Effector memory CD8-positive, alpha-beta T cell (primary cell): ENCODE measurements around the gene BLACAT1.
"Not testable (repeated sequence)": the region's sequence is repeated elsewhere in the genome, so short reads cannot be mapped to it uniquely, and the experiment has no call there.

ENCODE experiments used
- ATAC-seq: fragments of 150-1000 bp; cut with Tn5 transposase; replicated peaks from 2 replicates; pipeline ENCODE4 v1.10.0; 2021; ENCODE audit warnings: mild to moderate bottlenecking, moderate library complexity
- DNase-seq, 3 experiments: peaks; one replicate each; pipeline ENCODE4 v3.0.0; 2021
- H3K27ac Mint-ChIP-seq, 2 donors: one replicate each; pipeline ENCODE4 v1.8.0; 2022; ENCODE audit warnings: mild to moderate bottlenecking in 2 of 2, mixed read lengths in 2 of 2, moderate library complexity in 2 of 2
- H3K27me3 Mint-ChIP-seq, 2 donors: one replicate each; pipeline ENCODE4 v1.8.0; 2022; ENCODE audit warnings: mixed read lengths in 2 of 2
- H3K36me3 Mint-ChIP-seq: one replicate; pipeline ENCODE4 v1.8.0; 2022; ENCODE audit warnings: mild to moderate bottlenecking, moderate library complexity, mixed read lengths; ENCODE audit not compliant: insufficient read depth
- H3K4me1 Mint-ChIP-seq, 2 donors: one replicate each; pipeline ENCODE4 v1.8.0; 2022; ENCODE audit warnings: low read depth in 2 of 2, mixed read lengths in 2 of 2
- H3K4me3 Mint-ChIP-seq, 2 donors: one replicate each; pipeline ENCODE4 v1.8.0; 2022; ENCODE audit warnings: mild to moderate bottlenecking in 2 of 2, mixed read lengths in 2 of 2, moderate library complexity in 2 of 2
- H3K9me3 Mint-ChIP-seq, 2 donors: one replicate each; pipeline ENCODE4 v1.8.0; 2022; ENCODE audit warnings: mixed read lengths in 2 of 2

BLACAT1 gene

DNA sequence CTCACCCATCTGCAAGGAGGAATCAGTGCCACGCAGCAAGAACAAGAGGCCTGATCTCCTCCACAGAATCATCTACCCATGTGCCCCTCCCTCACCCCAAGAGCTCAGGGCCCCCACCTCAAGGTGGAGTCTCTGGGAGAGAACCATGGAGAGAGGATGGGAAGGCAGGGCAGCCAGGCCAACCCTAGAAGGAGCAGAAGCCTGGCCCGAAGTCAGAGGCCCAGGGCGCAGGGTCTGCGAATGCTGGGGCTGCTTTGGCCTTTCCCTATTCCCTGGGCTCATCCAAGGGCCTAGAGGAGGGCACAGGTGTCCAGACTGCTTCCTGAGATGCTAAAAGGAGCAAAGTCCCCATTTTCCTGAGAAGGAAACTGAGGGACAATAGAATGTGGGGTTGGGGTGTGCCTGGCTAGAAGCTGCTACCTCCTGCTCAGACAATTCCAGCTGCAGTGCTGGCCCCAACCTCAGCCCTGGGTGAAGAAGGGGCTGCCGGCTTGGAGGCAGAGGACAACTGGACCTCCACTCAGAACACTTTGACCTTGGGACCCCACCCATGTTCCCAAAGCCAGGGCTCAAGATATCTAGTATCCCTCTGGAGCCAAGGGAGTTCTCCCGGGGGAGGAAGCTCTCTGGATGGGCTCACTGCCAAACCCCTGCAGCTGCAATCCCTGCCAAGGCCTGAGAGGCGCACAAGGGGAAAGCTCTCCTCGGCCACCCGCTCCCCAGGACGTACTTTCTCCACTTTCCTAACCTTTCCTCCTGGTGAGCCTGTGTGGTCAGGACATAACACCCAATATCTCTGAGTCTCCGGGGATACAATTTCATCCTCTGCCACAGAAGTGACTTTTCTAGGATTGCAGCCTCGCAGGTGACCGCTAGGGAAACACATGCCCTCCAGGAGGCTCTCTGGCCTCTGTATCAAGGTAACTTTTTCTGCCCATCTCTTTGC lies 17.4 kb downstream of the BLACAT1 start:
- H3K36me3 Mint-ChIP-seq: peaks cover 9% of the 10 kb centered on the region
- H3K4me3 Mint-ChIP-seq: no peak overlapping the region
- peaks cover 34 to 43% of the 10 kb centered on the region in 2 donors for H3K4me1 Mint-ChIP-seq
- no peaks in the 10 kb centered on the region for H3K9me3 Mint-ChIP-seq
- H3K27me3 Mint-ChIP-seq: peaks cover 5 to 13% of the 10 kb centered on the region in 2 donors
- no peak for ATAC-seq
- H3K27ac Mint-ChIP-seq: peak overlapping the region; percentile 97
- no peak for DNase-seq

- Mint-ChIP-seq H3K9me3 (no peaks in the 10 kb centered on the region), H3K36me3 (peaks cover 9% of the 10 kb centered on the region), H3K4me3 (no peak overlapping the region), H3K27me3 (peaks cover 5 to 13% of the 10 kb centered on the region in 2 donors), H3K27ac (no peak overlapping the region), H3K4me1 (peaks cover 34 to 43% of the 10 kb centered on the region in 2 donors)
- ATAC-seq: no peak
- no peak for DNase-seq
Observed at GRCh38 chr1:205437570-205437969, 18.3 kb downstream of the BLACAT1 start.

- ATAC-seq (peak; percentile 42), DNase-seq (peak in 1 of 3 experiments; percentile 12)
- Mint-ChIP-seq H3K27ac (peak overlapping the region in 1 of 2 donors; percentile 26), H3K4me3 (no peak overlapping the region), H3K27me3 (peaks cover 10 to 20% of the 10 kb centered on the region in 2 donors), H3K36me3 (peaks cover 9% of the 10 kb centered on the region), H3K4me1 (peaks cover 32 to 43% of the 10 kb centered on the region in 2 donors), H3K9me3 (no peaks in the 10 kb centered on the region)
Observed at GRCh38 chr1:205436776-205437410, 19.0 kb downstream of the BLACAT1 start.

- H3K36me3 Mint-ChIP-seq: peaks cover 8% of the 10 kb centered on the region
- no peak overlapping the region for H3K4me3 Mint-ChIP-seq
- DNase-seq (no peak), ATAC-seq (no peak)
- H3K27me3 Mint-ChIP-seq: peaks cover 10 to 21% of the 10 kb centered on the region in 2 donors
- H3K27ac Mint-ChIP-seq: peak overlapping the region in 1 of 2 donors; percentile 26
- peaks cover 26 to 35% of the 10 kb centered on the region in 2 donors for H3K4me1 Mint-ChIP-seq
- no peaks in the 10 kb centered on the region for H3K9me3 Mint-ChIP-seq
Observed at GRCh38 chr1:205435578-205436573, 20.0 kb downstream of the BLACAT1 start.

DNA sequence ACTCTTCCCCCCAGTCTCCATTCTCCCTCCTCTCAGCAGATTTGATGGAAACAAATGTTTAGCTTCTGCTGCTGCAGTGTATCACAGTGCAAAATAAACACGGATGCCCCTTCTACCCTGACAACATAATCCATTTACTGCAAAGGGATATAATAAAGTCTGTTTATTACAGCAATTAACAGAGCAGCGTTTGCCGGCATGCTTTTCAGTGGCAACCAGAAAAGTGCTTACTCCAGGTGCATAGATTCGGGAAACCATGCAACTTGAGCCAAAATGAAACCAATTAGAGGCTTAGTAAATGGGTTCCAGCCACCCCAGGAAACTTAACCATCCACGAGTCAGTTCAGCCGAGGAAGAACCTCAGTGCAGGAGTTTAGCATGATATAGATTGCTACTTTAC lies 21.1 kb downstream of the BLACAT1 start:
- Mint-ChIP-seq H3K36me3 (no peaks in the 10 kb centered on the region), H3K27ac (peak overlapping the region in 1 of 2 donors; percentile 71), H3K4me1 (peaks cover 18 to 31% of the 10 kb centered on the region in 2 donors), H3K27me3 (peaks cover 10 to 21% of the 10 kb centered on the region in 2 donors), H3K9me3 (no peaks in the 10 kb centered on the region), H3K4me3 (no peak overlapping the region)
- ATAC-seq (no peak), DNase-seq (no peak)

DNA sequence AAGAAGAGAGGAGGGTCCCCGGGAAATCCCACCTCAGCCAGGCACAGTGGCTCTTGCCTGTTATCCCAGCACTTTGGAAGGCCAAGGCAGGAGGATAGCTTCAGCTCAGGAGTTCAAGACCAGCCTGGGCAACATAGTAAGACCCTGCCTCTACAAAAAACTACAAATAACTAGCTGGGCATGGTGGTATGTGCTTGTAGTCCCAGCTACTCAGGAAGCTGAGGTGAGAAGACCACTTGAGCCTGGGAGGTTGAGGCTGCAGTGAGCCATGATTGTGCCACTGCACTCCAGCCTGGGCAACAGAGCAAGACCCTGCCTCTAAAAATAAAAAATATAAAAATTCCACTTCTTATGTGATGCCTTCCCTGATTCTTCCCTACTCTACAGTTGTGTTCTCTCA lies 23.2 kb downstream of the BLACAT1 start:
- ATAC-seq, H3K4me3 Mint-ChIP-seq, H3K9me3 Mint-ChIP-seq, H3K27ac Mint-ChIP-seq, H3K36me3 Mint-ChIP-seq, DNase-seq: not testable (repeated sequence)
- peaks cover 10 to 21% of the 10 kb centered on the region in 2 donors for H3K27me3 Mint-ChIP-seq
- H3K4me1 Mint-ChIP-seq: peaks cover 14 to 22% of the 10 kb centered on the region in 2 donors

- ATAC-seq: no peak
- no peak overlapping the region for H3K27ac Mint-ChIP-seq
- H3K36me3 Mint-ChIP-seq: no peaks in the 10 kb centered on the region
- DNase-seq: no peak
- peaks cover 10 to 21% of the 10 kb centered on the region in 2 donors for H3K27me3 Mint-ChIP-seq
- H3K9me3 Mint-ChIP-seq: no peaks in the 10 kb centered on the region
- no peak overlapping the region for H3K4me3 Mint-ChIP-seq
- peaks cover 10 to 18% of the 10 kb centered on the region in 2 donors for H3K4me1 Mint-ChIP-seq
Observed at GRCh38 chr1:205432116-205432515, 23.7 kb downstream of the BLACAT1 start.

DNA sequence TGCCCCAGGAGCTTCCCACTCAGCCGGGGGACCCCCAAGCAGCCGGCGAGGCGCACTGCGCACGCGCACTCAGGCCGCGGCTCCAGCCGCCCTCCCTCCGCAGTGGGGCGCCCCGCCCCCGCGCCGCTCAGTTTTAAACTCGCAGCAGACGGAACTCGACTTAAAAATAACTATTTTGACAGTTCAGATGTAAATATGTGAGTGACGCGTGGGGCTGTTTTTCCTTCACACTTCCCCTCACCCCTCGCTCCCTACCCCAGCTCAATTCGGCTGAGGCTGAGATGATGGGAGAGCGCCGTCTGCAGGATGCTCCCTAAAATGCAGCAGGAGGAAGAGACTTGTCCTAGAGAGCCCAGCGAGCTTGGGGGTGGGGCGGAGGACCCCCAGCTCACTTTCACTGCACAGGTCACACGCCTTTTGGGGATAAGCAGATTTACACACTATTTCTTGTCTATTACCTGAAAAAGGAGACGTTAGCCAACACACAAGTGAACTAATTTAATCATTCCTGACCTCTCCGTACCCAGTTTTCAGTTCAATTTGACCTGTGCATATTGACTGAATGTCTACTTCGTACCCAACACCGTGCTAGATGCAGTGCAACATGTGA lies 25.0 kb downstream of the BLACAT1 start:
- DNase-seq (peak; percentile 48 to 52 (median 50)), ATAC-seq (peak; percentile 84)
- H3K36me3 Mint-ChIP-seq: no peaks in the 10 kb centered on the region
- H3K4me1 Mint-ChIP-seq: peaks cover 7 to 12% of the 10 kb centered on the region in 2 donors
- H3K9me3 Mint-ChIP-seq: no peaks in the 10 kb centered on the region
- H3K4me3 Mint-ChIP-seq: peak overlapping the region; percentile 79
- peak overlapping the region in 1 of 2 donors; percentile 72 for H3K27ac Mint-ChIP-seq
- H3K27me3 Mint-ChIP-seq: peaks cover 10 to 21% of the 10 kb centered on the region in 2 donors

GRCh38 chr1:205429762-205430695 lies 25.8 kb downstream of the BLACAT1 start:
- DNase-seq: no peak
- H3K27me3 Mint-ChIP-seq: peaks cover 10 to 17% of the 10 kb centered on the region in 2 donors
- peak overlapping the region; percentile 79 for H3K4me3 Mint-ChIP-seq
- ATAC-seq: no peak
- no peaks in the 10 kb centered on the region for H3K9me3 Mint-ChIP-seq
- peak overlapping the region in 1 of 2 donors; percentile 72 for H3K27ac Mint-ChIP-seq
- peaks cover 7 to 12% of the 10 kb centered on the region in 2 donors for H3K4me1 Mint-ChIP-seq
- no peaks in the 10 kb centered on the region for H3K36me3 Mint-ChIP-seq

DNA sequence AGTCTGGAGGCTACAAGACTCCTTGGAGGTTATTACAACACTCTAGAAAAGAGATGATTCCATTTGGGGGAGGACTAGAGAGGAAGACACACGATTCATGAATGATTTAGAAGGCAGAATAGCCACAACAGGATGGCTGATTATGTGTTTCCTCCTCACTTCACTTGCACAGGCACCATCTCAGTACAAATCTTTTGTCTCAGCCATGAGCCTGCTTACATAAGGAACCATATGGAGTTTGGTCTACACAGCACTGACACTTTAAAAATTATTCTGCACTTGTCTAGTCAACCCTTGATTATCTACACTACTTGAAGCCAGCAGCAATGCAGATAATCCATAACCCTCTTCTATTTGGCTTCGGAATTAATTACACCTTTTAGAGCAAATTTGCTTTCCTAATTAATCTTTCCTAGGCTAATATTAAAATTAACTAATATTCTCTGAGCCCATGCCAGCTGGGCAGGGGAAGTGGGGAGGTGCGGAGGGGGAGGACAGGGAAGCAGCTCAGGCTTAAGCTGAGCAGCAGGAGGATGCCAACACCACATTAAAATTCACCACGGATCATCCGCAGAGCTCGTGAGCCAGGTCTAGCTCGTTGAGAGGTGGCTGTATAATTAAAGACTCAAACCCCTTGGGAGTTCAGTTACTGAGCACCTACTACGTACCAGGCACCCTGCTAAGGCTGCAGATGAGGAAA lies 30.8 kb downstream of the BLACAT1 start:
- ATAC-seq (no peak), DNase-seq (no peak)
- H3K27ac Mint-ChIP-seq: peak overlapping the region in 1 of 2 donors; percentile 46
- no peak overlapping the region for H3K4me3 Mint-ChIP-seq
- peaks cover 0 to 21% of the 10 kb centered on the region in 2 donors for H3K27me3 Mint-ChIP-seq
- no peaks in the 10 kb centered on the region for H3K36me3 Mint-ChIP-seq
- H3K9me3 Mint-ChIP-seq: no peaks in the 10 kb centered on the region
- H3K4me1 Mint-ChIP-seq: peaks cover 0 to 2% of the 10 kb centered on the region in 2 donors

GRCh38 chr1:205423814-205424399 lies 31.9 kb downstream of the BLACAT1 start:
- Mint-ChIP-seq H3K4me1 (peaks cover 0 to 2% of the 10 kb centered on the region in 2 donors), H3K27me3 (peaks cover 0 to 21% of the 10 kb centered on the region in 2 donors)
- ATAC-seq: no peak

More at GRCh38 chr1:205423814-205424399, 31.9 kb downstream of the BLACAT1 start:
- no peak for DNase-seq
- Mint-ChIP-seq H3K27ac (no peak overlapping the region), H3K9me3 (no peaks in the 10 kb centered on the region), H3K36me3 (no peaks in the 10 kb centered on the region), H3K4me3 (no peak overlapping the region)
